ENCODE results near the gene NYNRIN.

- TF ChIP-seq ATF2 (IDR thresholded peaks at IDR 0.05; ENCODE audit: low read length) (no peak), POLR2AphosphoS5 (IDR thresholded peaks at IDR 0.05; ENCODE audit: low read length) (no peak), RELA (IDR thresholded peaks at IDR 0.05; ENCODE audit: borderline replicate concordance, partially characterized antibody) (no peak), NBN (IDR thresholded peaks at IDR 0.05) (no peak), CTCF (IDR thresholded peaks at IDR 0.05 in 2 of 3, conservative IDR thresholded peaks at IDR 0.05 in 1 of 3; ENCODE audit: control insufficient read depth in 2 of 3, extremely low read depth in 1 of 3, insufficient read depth in 1 of 3, low read depth in 3 of 3, low read length in 3 of 3) (no peak), CHD1 (IDR thresholded peaks at IDR 0.05; ENCODE audit: low read depth, low read length) (no peak), CEBPB (IDR thresholded peaks at IDR 0.05; ENCODE audit: borderline replicate concordance in 1 of 2, low read depth in 2 of 2, low read length in 2 of 2) (no peak), HCFC1 (IDR thresholded peaks at IDR 0.05; ENCODE audit: low read length) (no peak), ELK1 (IDR thresholded peaks at IDR 0.05; ENCODE audit: low read depth, low read length) (no peak), HDAC2 (IDR thresholded peaks at IDR 0.05) (no peak), CBX3 (IDR thresholded peaks at IDR 0.05; ENCODE audit: borderline replicate concordance, low read depth) (no peak), RCOR1 (conservative IDR thresholded peaks at IDR 0.05; ENCODE audit: low read depth, low read length) (no peak)
These were observed 60.5 kb downstream of the NYNRIN start for GRCh38 chr14:24459331-24459730.
